Panc1 (cell line): ENCODE data around the gene TOM1. TPM values are rescaled to one million over a fixed set of nuclear protein-coding genes. Genes with fewer than 3 reads are reported as not detected.
A peak's percentile ranks its signal among the peaks of the same experiment; 100 is the strongest.

Experiments
- ATAC-seq: fragments of 200-7000 bp; cut with Tn5 transposase; 2 replicates; pipeline ENCODE4 v1.9.1; 2020; ENCODE audit warnings: mild to moderate bottlenecking, moderate library complexity
- BruUV-seq: library from RNA; stranded (reverse); fragments of 400-500 nt; replicated peaks from 2 replicates; lab custom pipeline; 2021; lab: Mats Ljungman, UMichigan
- CTCF ChIA-PET: fragments of 300-600 bp; sonication (Branson Sonifier 250); formaldehyde crosslinking; loops from one replicate; lab custom pipeline; 2022; ENCODE audit warnings: antibody characterized with exemption; lab: Charles Lee
- POLR2A ChIA-PET: fragments of 300-600 bp; sonication (Branson Sonifier 250); formaldehyde crosslinking; loops from one replicate; lab custom pipeline; 2022; ENCODE audit warnings: antibody characterized with exemption; lab: Charles Lee
- DNase-seq: peaks from one replicate; pipeline ENCODE4 v3.0.0-alpha.2; 2010; ENCODE audit warnings: low read depth, low spot score
- H3K27ac ChIP-seq: 2 replicates; pipeline ENCODE4 v1.5.1; 2011; ENCODE audit warnings: mild to moderate bottlenecking, low read length, inconsistent platforms
- H3K27me3 ChIP-seq: fragments of 200-500 bp; sonication (Bioruptor generic); 2 replicates; pipeline ENCODE4 v1.6.0; 2014; ENCODE audit warnings: low read length, inconsistent platforms; ENCODE audit not compliant: control insufficient read depth, insufficient read depth
- H3K36me3 ChIP-seq: fragments of 200-500 bp; sonication (Bioruptor generic); 2 replicates; pipeline ENCODE4 v1.5.1; 2014; ENCODE audit warnings: inconsistent platforms, mild to moderate bottlenecking, low read length, moderate library complexity; ENCODE audit not compliant: control insufficient read depth, insufficient read depth
- H3K4me1 ChIP-seq: 2 replicates; pipeline ENCODE4 v1.5.1; 2011; ENCODE audit warnings: inconsistent platforms, mild to moderate bottlenecking, low read length, moderate library complexity; ENCODE audit not compliant: control insufficient read depth, insufficient read depth
- H3K4me3 ChIP-seq, 2 experiments: 2 replicates each; pipeline ENCODE4 v1.5.1; 2011 to 2012; ENCODE audit warnings: low read depth in 2 of 2, low read length in 2 of 2, mild to moderate bottlenecking in 2 of 2, inconsistent platforms in 1 of 2, moderate library complexity in 1 of 2
- H3K9me3 ChIP-seq: fragments of 200-500 bp; sonication (Bioruptor generic); 2 replicates; pipeline ENCODE4 v1.5.1; 2014; ENCODE audit warnings: low read depth, mild to moderate bottlenecking, inconsistent platforms, low read length, moderate library complexity; ENCODE audit not compliant: control insufficient read depth, insufficient read depth
- CTCF ChIP-seq: fragments of 450-650 bp; IDR thresholded peaks from 2 replicates; pipeline ENCODE4 v1.5.1; 2017; ENCODE audit warnings: mild to moderate bottlenecking
- POLR2AphosphoS5 ChIP-seq: IDR thresholded peaks from 2 replicates; pipeline ENCODE4 v1.6.1; 2012; ENCODE audit warnings: mild to moderate bottlenecking, low read depth, low read length, moderate library complexity
- REST ChIP-seq, 2 experiments: IDR thresholded peaks; 2 replicates each; pipeline ENCODE4 v1.6.1; 2011 to 2012; ENCODE audit warnings: low read depth in 2 of 2, control low read depth in 1 of 2, low read length in 1 of 2, mild to moderate bottlenecking in 1 of 2, moderate library complexity in 1 of 2; ENCODE audit not compliant: insufficient read depth in 1 of 2
- SIN3A ChIP-seq: IDR thresholded peaks from 2 replicates; pipeline ENCODE4 v1.6.1; 2012; ENCODE audit warnings: low read depth, mild to moderate bottlenecking, low read length, moderate library complexity, borderline replicate concordance; ENCODE audit not compliant: insufficient read depth
- TCF7L2 ChIP-seq: IDR thresholded peaks from 2 replicates; pipeline ENCODE4 v1.6.1; 2011; ENCODE audit warnings: mild to moderate bottlenecking, low read depth, low read length, inconsistent platforms
- in situ Hi-C: cut with HindIII; loops from 2 replicates; pipeline ENCODE4 v1.10.0; 2016; ENCODE audit warnings: low sequenced_read_pairs, low pct_unique_long_range_greater_than_20kb
- intact Hi-C: fragments of 100-400 bp; cut with micrococcal nuclease; formaldehyde crosslinking; loops from one replicate; pipeline ENCODE4 v1.10.0; 2022; ENCODE audit not compliant: unreplicated experiment
- total RNA-seq: library from RNA; stranded (reverse); gene quantifications from one replicate; pipeline ENCODE4 v1.2.1, GENCODE V29; 2021; ENCODE audit not compliant: unreplicated experiment

The TOM1 gene
- total RNA-seq, 1 experiment from 2014 or later, result 32.7 TPM

- H3K4me3 ChIP-seq, result no peak overlapping the region
- in situ Hi-C loops, result no loop called here
- peaks cover 28% of the 10 kb centered on the region for H3K4me1 ChIP-seq
- BruUV-seq, result no TSS peak
- H3K27ac ChIP-seq, result no peak overlapping the region
- ChIA-PET POLR2A (interaction anchor here (0.7 kb wide), 1 partner anchor 8 kb away, joined by 3 read pairs; no protein-coding TSS in a partner anchor), CTCF (no interaction called here)
- peak; percentile 12 for DNase-seq
- no peaks in the 10 kb centered on the region for H3K36me3 ChIP-seq
- intact Hi-C loops, result no loop called here
- H3K9me3 ChIP-seq, result no peaks in the 10 kb centered on the region
- peak; percentile 33; the same call in 1 of the 2 replicates for ATAC-seq
- no peak for TF ChIP-seq CTCF
- TF ChIP-seq REST (IDR thresholded peaks at IDR 0.05; ENCODE audit: insufficient read depth in 1 of 2, low read depth in 2 of 2, low read length in 1 of 2), result no peak
- no peak for TF ChIP-seq POLR2AphosphoS5
- TF ChIP-seq TCF7L2, result no peak
- TF ChIP-seq SIN3A, result no peak
- no peaks in the 10 kb centered on the region for H3K27me3 ChIP-seq
Measured at GRCh38 chr22:35312198-35313059, 12.7 kb downstream of the TOM1 start.

- intact Hi-C loops (no loop called here), in situ Hi-C loops (no loop called here)
- Histone ChIP-seq H3K27me3 (no peaks in the 10 kb centered on the region), H3K36me3 (no peaks in the 10 kb centered on the region), H3K4me3 (no peak overlapping the region), H3K4me1 (peaks cover 28% of the 10 kb centered on the region), H3K27ac (no peak overlapping the region), H3K9me3 (no peaks in the 10 kb centered on the region)
- DNase-seq (peak; percentile 53), ATAC-seq (peak; percentile 59; the same call in 1 of the 2 replicates)
- ChIA-PET POLR2A (interaction anchor here (0.7 kb wide), 1 partner anchor 9 kb away, joined by 3 read pairs; no protein-coding TSS in a partner anchor), CTCF (no interaction called here)
- no TSS peak for BruUV-seq
- TF ChIP-seq TCF7L2 (no peak), CTCF (no peak), SIN3A (no peak), REST (IDR thresholded peaks at IDR 0.05; ENCODE audit: insufficient read depth in 1 of 2, low read depth in 2 of 2, low read length in 1 of 2) (no peak), POLR2AphosphoS5 (no peak)
Measured at GRCh38 chr22:35313311-35314121, 13.8 kb downstream of the TOM1 start.
